ENCODE results near the gene TBCA.

The TBCA gene

DNA sequence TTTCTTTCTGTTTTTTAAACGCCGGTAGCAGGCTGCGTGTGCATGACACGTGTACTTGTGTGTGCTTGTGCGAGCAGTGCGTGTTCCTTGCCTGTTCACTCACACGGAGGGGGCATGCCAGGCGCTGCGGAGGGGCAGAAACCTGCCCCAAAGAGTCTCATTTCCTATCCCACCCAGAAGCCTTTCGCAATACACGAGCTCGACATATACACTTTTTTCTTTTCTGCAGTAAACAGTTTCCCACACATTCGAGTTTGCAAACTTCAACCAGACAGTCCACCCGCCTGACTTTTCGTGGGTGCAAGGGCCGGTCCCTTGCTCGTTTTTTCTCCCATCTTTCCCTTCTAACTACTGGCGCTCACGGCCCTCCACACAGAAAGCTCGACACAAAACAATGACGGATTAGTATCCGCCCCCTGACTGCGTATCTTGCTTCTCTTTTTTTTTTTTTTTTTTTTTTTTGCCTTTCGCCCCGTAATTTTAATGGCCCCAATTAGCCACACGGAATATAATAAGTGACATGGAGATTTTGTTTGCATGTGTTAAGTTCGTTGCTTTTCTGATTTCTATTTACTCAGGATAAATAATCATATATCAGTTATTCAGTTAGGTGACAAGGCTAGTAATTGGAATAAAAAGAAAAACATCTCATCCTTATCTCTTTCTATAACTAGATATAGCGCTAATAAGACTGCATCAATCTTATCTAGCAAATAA lies 132.3 kb downstream of the TBCA start:
- DNase-seq (ENCODE audit: low read depth, low spot score), result no peak

GRCh38 chr5:77642738-77643653 lies 133.1 kb downstream of the TBCA start:
- DNase-seq (ENCODE audit: low read depth, low spot score), result no peak

DNA sequence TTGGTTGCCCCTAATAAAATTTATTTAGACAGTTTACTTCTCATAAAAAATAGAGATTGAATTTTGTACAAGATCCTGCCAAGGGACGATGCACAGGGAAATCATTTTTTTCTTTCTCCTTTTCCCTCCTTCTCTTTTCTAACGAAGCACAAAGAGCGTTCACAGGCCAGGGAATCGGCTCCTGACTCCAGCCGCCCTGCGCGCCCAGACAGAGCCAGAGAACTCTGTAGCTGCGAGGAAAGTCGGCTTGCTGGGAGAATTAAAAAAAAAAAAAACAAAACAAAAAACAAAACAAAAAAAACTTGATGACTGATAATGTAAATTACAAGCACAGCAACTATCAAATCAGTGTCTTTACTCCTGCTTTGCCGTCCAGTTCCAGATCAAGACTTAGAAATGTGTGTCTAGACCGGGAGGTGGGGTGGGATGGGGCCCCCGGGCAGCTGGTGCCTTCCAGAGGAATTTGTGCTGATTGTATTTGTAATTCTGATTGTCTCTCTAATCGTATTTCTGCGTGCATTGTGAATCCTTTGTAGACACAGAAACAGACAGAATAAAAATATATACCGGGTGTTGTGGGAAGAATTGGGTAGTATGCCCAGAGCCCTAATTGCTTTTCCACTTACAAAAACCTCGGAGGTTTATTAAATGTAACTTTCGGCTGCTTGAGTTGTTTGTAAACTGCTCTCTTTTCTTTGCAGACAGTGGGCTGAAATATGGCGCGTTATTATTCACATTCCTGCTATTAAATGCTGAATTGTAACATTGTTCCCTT lies 134.0 kb downstream of the TBCA start:
- DNase-seq (ENCODE audit: low read depth, low spot score), result no peak

- DNase-seq (ENCODE audit: low read depth, low spot score), result no peak
These were observed 134.7 kb downstream of the TBCA start for GRCh38 chr5:77641397-77641943.

Data from smooth muscle cell of the brain vasculature (primary cell).